ENCODE data around the gene ZNF688. TPM values are rescaled to one million over a fixed set of nuclear protein-coding genes. Genes with fewer than 3 reads are reported as not detected.

ZNF688 gene
- total and polyA plus RNA-seq, 2 of the 13 experiments (the other 11 are each of a cell fraction or from before 2014, with no cell fraction given) = 2.4 to 5.4 TPM

DNA sequence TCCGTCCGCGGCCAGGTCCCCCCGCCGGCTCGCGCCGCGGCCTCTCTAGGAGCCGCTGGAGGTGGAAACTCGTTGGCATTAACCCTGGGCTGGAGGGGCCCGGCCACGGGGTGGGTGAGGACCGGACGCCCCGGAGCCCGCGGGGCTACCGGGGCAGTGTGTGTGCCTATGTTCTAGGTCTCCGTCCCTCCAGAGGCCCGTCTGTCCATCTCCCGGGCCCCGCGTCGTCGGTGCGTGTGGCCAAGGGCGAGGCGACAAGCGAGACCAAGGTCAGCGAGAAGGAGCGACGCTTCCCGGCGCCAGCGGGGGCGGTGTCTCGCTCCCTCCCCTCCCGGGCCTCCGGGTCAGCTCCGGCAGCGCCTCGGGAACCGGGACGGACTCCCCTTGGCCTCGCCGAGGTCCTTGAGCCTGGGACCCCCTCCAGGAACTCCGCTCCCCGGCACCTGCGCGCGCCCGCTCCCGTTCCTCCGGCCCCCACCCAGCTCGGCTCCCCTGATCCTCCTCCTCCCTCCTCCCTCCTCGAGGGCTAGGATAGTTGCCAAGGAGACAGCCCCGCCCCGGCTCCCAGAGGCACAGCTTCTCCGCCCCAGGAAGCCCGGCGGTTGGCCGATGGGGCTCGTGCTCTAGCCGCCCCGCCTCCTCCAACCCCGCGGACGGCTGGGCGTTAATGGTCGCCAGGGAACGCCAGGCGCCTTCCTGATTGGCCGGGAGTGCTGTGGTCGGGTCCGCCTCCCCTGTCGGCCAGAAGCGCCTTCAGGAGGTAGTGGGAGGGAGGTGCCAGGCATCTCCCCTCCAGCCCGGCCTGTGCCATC lies 44.5 kb downstream of the ZNF688 start (continued):
- TF ChIP-seq, protein P1, sequence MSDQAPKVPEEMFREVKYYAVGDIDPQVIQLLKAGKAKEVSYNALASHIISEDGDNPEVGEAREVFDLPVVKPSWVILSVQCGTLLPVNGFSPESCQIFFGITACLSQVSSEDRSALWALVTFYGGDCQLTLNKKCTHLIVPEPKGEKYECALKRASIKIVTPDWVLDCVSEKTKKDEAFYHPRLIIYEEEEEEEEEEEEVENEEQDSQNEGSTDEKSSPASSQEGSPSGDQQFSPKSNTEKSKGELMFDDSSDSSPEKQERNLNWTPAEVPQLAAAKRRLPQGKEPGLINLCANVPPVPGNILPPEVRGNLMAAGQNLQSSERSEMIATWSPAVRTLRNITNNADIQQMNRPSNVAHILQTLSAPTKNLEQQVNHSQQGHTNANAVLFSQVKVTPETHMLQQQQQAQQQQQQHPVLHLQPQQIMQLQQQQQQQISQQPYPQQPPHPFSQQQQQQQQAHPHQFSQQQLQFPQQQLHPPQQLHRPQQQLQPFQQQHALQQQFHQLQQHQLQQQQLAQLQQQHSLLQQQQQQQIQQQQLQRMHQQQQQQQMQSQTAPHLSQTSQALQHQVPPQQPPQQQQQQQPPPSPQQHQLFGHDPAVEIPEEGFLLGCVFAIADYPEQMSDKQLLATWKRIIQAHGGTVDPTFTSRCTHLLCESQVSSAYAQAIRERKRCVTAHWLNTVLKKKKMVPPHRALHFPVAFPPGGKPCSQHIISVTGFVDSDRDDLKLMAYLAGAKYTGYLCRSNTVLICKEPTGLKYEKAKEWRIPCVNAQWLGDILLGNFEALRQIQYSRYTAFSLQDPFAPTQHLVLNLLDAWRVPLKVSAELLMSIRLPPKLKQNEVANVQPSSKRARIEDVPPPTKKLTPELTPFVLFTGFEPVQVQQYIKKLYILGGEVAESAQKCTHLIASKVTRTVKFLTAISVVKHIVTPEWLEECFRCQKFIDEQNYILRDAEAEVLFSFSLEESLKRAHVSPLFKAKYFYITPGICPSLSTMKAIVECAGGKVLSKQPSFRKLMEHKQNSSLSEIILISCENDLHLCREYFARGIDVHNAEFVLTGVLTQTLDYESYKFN (CRISPR knock-in tag; conservative IDR thresholded peaks at IDR 0.05) = peak; percentile 69; the same call in 1 of the 2 replicates
- TF ChIP-seq ZNF20 (CRISPR knock-in tag; IDR thresholded peaks at IDR 0.05) = no peak
- TF ChIP-seq, protein P2, sequence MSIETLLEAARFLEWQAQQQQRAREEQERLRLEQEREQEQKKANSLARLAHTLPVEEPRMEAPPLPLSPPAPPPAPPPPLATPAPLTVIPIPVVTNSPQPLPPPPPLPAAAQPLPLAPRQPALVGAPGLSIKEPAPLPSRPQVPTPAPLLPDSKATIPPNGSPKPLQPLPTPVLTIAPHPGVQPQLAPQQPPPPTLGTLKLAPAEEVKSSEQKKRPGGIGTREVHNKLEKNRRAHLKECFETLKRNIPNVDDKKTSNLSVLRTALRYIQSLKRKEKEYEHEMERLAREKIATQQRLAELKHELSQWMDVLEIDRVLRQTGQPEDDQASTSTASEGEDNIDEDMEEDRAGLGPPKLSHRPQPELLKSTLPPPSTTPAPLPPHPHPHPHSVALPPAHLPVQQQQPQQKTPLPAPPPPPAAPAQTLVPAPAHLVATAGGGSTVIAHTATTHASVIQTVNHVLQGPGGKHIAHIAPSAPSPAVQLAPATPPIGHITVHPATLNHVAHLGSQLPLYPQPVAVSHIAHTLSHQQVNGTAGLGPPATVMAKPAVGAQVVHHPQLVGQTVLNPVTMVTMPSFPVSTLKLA (IDR thresholded peaks at IDR 0.05) = peak; percentile 88
- TF ChIP-seq MXI1 (IDR thresholded peaks at IDR 0.05; ENCODE audit: borderline replicate concordance, low read depth, low read length) = peak; percentile 96; the same call in 2 of the 3 replicates
- TF ChIP-seq SYNCRIP (IDR thresholded peaks at IDR 0.05; ENCODE audit: insufficient read depth, low read depth, low read length) = no peak
- TF ChIP-seq TRIM24 (CRISPR knock-in tag; IDR thresholded peaks at IDR 0.05) = no peak
- TF ChIP-seq, protein P3, sequence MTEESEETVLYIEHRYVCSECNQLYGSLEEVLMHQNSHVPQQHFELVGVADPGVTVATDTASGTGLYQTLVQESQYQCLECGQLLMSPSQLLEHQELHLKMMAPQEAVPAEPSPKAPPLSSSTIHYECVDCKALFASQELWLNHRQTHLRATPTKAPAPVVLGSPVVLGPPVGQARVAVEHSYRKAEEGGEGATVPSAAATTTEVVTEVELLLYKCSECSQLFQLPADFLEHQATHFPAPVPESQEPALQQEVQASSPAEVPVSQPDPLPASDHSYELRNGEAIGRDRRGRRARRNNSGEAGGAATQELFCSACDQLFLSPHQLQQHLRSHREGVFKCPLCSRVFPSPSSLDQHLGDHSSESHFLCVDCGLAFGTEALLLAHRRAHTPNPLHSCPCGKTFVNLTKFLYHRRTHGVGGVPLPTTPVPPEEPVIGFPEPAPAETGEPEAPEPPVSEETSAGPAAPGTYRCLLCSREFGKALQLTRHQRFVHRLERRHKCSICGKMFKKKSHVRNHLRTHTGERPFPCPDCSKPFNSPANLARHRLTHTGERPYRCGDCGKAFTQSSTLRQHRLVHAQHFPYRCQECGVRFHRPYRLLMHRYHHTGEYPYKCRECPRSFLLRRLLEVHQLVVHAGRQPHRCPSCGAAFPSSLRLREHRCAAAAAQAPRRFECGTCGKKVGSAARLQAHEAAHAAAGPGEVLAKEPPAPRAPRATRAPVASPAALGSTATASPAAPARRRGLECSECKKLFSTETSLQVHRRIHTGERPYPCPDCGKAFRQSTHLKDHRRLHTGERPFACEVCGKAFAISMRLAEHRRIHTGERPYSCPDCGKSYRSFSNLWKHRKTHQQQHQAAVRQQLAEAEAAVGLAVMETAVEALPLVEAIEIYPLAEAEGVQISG (CRISPR knock-in tag; IDR thresholded peaks at IDR 0.05) = peak; percentile 94
- TF ChIP-seq FIP1L1 (IDR thresholded peaks at IDR 0.05; ENCODE audit: borderline replicate concordance, insufficient read depth, low read depth, low read length) = no peak
- no peak for TF ChIP-seq RARG (CRISPR knock-in tag; IDR thresholded peaks at IDR 0.05; ENCODE audit: low read depth)
- no peak for TF ChIP-seq MLLT10 (CRISPR knock-in tag; IDR thresholded peaks at IDR 0.05)
- peak; percentile 70; the same call in 1 of the 2 replicates for TF ChIP-seq ZNF292 (CRISPR knock-in tag; IDR thresholded peaks at IDR 0.05; ENCODE audit: borderline replicate concordance, low read depth)
- TF ChIP-seq MBNL3 (CRISPR knock-in tag; conservative IDR thresholded peaks at IDR 0.05) = no peak
- TF ChIP-seq ZNF703 (CRISPR knock-in tag; IDR thresholded peaks at IDR 0.05; ENCODE audit: borderline replicate concordance) = no peak
- no peak for TF ChIP-seq EEA1 (CRISPR knock-in tag; IDR thresholded peaks at IDR 0.05; ENCODE audit: borderline replicate concordance)
- TF ChIP-seq ZC3H13 (CRISPR knock-in tag; IDR thresholded peaks at IDR 0.05) = peak; percentile 94; the same call in 1 of the 2 replicates
- TF ChIP-seq MAZ (IDR thresholded peaks at IDR 0.05; ENCODE audit: borderline replicate concordance, low read depth, low read length) = peak; percentile 82
- peak; percentile 97 for TF ChIP-seq MAZ (CRISPR knock-in tag; IDR thresholded peaks at IDR 0.05; ENCODE audit: low read depth)

Data from HepG2 (cell line).